Loucy (cell line): Measurements from ENCODE around the gene MAD1L1.

Experiments used
- H2AFZ ChIP-seq: fragments of 200-600 bp; sonication (generic); 2 replicates; pipeline ENCODE4 v1.6.0; 2016; ENCODE audit warnings: antibody characterized with exemption, mild to moderate bottlenecking, low read length, moderate library complexity
- H3F3A ChIP-seq: fragments of 200-600 bp; 2 replicates; pipeline ENCODE4 v1.6.0; 2016; ENCODE audit warnings: antibody characterized with exemption, low read depth, mild to moderate bottlenecking
- H3K27me3 ChIP-seq: fragments of 200-600 bp; sonication (generic); 2 replicates; pipeline ENCODE4 v1.6.1; 2014; ENCODE audit warnings: low read length, mild to moderate bottlenecking; ENCODE audit not compliant: insufficient read depth, poor library complexity, severe bottlenecking
- H3K36me3 ChIP-seq: fragments of 200-600 bp; sonication (generic); 2 replicates; pipeline ENCODE4 v1.6.1; 2016; ENCODE audit warnings: low read length; ENCODE audit not compliant: insufficient read depth
- H3K4me1 ChIP-seq: fragments of 200-600 bp; sonication (generic); 2 replicates; pipeline ENCODE4 v1.5.1; 2014; ENCODE audit warnings: low read length, mild to moderate bottlenecking; ENCODE audit not compliant: insufficient read depth, poor library complexity, severe bottlenecking
- H3K4me2 ChIP-seq: fragments of 200-600 bp; sonication (generic); 2 replicates; pipeline ENCODE4 v1.6.0; 2014; ENCODE audit warnings: antibody characterized with exemption, low read length, low read depth, mild to moderate bottlenecking; ENCODE audit not compliant: poor library complexity, severe bottlenecking
- H3K4me3 ChIP-seq: fragments of 200-600 bp; sonication (generic); 2 replicates; pipeline ENCODE4 v1.5.1; 2014; ENCODE audit warnings: low read length, mild to moderate bottlenecking, mixed read lengths; ENCODE audit not compliant: poor library complexity, severe bottlenecking
- H3K79me2 ChIP-seq: fragments of 200-600 bp; sonication (generic); 2 replicates; pipeline ENCODE4 v1.6.1; 2014; ENCODE audit warnings: low read length; ENCODE audit not compliant: insufficient read depth
- H3K9ac ChIP-seq: fragments of 200-600 bp; sonication (generic); 2 replicates; pipeline ENCODE4 v1.6.0; 2014; ENCODE audit warnings: mild to moderate bottlenecking, low read depth, low read length, moderate library complexity; ENCODE audit not compliant: poor library complexity, severe bottlenecking
- H3K9me2 ChIP-seq: fragments of 200-600 bp; sonication (generic); replicated peaks from 2 replicates; pipeline ENCODE4 v1.6.1; 2016; ENCODE audit warnings: low read depth, low read length, mixed read lengths
- H3K9me3 ChIP-seq: fragments of 200-600 bp; sonication (generic); 2 replicates; pipeline ENCODE4 v1.6.1; 2014; ENCODE audit warnings: mild to moderate bottlenecking, antibody characterized with exemption, low read length, low read depth; ENCODE audit not compliant: insufficient read depth
- H4K20me1 ChIP-seq: fragments of 200-600 bp; sonication (generic); 2 replicates; pipeline ENCODE4 v1.6.0; 2014; ENCODE audit warnings: antibody characterized with exemption, low read length, mild to moderate bottlenecking; ENCODE audit not compliant: insufficient read depth, poor library complexity, severe bottlenecking
- EZH2phosphoT487 ChIP-seq: fragments of 200-600 bp; IDR thresholded peaks from 2 replicates; pipeline ENCODE4 v1.6.1; 2018; ENCODE audit warnings: antibody characterized with exemption, mild to moderate bottlenecking, moderate library complexity, borderline replicate concordance
- TF ChIP-seq, protein P1 (sequence below): fragments of 200-600 bp; sonication (generic); conservative IDR thresholded peaks from 2 replicates; pipeline ENCODE4 v1.5.1; 2014; ENCODE audit warnings: mild to moderate bottlenecking, antibody characterized with exemption, low read length

The MAD1L1 gene

DNA sequence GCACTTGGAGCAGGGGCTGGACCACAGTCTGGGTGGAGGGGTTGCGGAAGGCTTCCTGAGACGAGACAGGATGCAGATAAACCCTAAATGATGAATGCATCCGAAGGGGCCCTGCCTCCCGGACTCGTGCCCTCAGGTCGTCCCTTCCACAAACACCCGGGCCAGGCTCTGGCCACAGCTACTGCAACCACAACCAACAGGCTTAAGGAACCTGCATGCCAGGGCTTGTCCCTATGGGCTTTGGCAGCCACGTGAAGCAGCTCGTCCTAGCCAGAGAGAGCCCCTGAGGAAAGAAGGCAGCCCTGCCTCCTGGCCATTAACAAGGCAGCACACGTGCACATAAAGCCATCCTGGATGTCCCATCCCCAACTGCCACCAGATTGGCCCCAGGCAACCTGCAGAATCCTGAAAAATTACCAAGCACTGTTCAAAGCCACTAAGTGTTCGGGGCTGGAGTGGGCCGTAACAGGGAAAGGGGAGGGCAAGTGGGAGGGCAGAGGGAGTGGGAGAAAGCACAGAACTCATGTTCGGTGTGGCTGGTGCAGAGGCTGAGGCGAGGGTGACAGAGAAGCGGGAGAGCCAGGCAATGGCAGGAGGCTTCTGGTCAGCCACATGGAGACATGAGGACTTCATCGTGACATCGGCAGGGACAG lies 62.7 kb downstream of the MAD1L1 start:
- no peak for TF ChIP-seq EZH2phosphoT487
- TF ChIP-seq, protein P1, sequence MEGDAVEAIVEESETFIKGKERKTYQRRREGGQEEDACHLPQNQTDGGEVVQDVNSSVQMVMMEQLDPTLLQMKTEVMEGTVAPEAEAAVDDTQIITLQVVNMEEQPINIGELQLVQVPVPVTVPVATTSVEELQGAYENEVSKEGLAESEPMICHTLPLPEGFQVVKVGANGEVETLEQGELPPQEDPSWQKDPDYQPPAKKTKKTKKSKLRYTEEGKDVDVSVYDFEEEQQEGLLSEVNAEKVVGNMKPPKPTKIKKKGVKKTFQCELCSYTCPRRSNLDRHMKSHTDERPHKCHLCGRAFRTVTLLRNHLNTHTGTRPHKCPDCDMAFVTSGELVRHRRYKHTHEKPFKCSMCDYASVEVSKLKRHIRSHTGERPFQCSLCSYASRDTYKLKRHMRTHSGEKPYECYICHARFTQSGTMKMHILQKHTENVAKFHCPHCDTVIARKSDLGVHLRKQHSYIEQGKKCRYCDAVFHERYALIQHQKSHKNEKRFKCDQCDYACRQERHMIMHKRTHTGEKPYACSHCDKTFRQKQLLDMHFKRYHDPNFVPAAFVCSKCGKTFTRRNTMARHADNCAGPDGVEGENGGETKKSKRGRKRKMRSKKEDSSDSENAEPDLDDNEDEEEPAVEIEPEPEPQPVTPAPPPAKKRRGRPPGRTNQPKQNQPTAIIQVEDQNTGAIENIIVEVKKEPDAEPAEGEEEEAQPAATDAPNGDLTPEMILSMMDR, result no peak
- Histone ChIP-seq H3K9ac (no peak overlapping the region), H2AFZ (no peak overlapping the region), H4K20me1 (no peaks in the 10 kb centered on the region), H3K4me3 (no peak overlapping the region), H3K27me3 (no peaks in the 10 kb centered on the region), H3F3A (no peaks in the 10 kb centered on the region), H3K9me2 (no peaks in the 10 kb centered on the region), H3K9me3 (no peaks in the 10 kb centered on the region), H3K79me2 (no peaks in the 10 kb centered on the region), H3K4me1 (peaks cover 6% of the 10 kb centered on the region), H3K36me3 (peaks cover 20% of the 10 kb centered on the region; the same call in 1 of the 2 replicates), H3K4me2 (no peak overlapping the region)

DNA sequence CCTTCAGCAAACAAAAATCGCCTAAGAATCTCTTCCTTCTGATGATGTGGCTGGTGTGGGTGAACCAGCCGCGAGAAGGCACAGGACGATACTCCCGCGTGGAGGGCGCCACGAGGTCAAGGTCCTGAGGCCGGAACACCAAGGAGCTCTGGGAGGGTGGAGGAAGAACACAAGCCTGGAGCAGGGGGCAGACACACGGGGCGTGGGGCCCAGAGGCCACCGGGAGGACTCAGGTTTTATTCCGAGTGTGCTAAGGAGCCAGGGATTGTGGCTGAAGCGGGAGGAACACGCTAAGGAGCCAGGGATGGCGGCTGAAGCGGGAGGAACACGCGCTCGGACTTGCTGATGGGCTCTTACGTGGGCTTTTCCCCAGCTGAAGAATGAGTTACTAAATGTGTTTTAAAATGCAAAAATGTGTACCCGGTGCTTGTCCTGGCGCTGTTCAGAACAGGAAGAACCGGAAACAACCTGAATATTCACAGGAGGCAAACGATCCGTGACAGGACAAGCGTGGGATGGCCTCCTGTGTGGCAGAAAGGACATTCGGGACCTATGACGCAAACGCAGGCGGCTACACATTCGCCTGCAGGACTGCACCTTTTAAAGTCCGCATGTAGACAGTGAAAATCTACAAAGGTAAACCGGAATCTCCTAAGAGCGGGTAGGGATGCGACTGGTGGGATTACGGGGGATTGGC lies 64.0 kb downstream of the MAD1L1 start:
- no peaks in the 10 kb centered on the region for H3K27me3 ChIP-seq
- no peaks in the 10 kb centered on the region for H3K79me2 ChIP-seq
- TF ChIP-seq, protein P1, result no peak
- TF ChIP-seq EZH2phosphoT487, result no peak
- peaks cover 6% of the 10 kb centered on the region for H3K4me1 ChIP-seq
- no peaks in the 10 kb centered on the region for H3K9me2 ChIP-seq
- H3K9me3 ChIP-seq, result no peaks in the 10 kb centered on the region
- peaks cover 9% of the 10 kb centered on the region; the same call in 1 of the 2 replicates for H3K36me3 ChIP-seq
- H3K4me3 ChIP-seq, result no peak overlapping the region
- H3K9ac ChIP-seq, result no peak overlapping the region
- H2AFZ ChIP-seq, result no peak overlapping the region
- no peak overlapping the region for H3K4me2 ChIP-seq
- H4K20me1 ChIP-seq, result no peaks in the 10 kb centered on the region
- H3F3A ChIP-seq, result no peaks in the 10 kb centered on the region

DNA sequence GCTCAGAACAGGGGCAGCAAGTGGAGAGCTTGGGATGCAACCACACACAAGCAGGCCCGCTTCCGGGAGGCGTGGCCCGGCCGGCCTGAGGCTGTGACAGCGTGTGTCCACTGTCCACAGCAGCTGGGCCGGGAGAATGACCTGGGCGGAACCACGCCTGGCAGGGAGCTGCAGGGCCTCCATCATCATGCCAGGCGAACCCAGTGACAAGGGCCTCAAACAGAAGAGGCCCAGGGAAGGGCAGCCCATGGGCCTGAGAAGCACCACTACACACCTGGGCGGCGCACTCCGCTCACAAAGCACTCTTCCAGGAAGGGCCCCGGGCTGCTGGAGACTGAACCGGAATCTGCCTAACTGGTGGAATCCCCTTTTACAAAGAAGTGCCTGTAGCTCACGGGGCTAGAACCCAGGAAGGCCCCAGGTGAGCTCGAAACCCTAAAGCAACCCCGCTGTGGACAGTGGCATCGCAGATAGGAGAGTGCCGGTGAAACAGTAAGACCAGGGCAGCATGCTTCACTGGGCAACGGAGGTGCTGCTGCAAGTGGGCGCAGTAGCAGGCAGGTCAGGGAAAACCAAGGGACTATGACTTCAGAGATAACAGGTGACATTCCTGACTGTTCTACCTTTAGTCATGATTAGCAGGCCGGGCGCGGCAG lies 66.0 kb downstream of the MAD1L1 start:
- H4K20me1 ChIP-seq, result no peaks in the 10 kb centered on the region
- peaks cover 9% of the 10 kb centered on the region; the same call in 1 of the 2 replicates for H3K36me3 ChIP-seq
- H3K9ac ChIP-seq, result no peak overlapping the region
- H3F3A ChIP-seq, result no peaks in the 10 kb centered on the region
- no peaks in the 10 kb centered on the region for H3K9me3 ChIP-seq
- H3K4me1 ChIP-seq, result no peaks in the 10 kb centered on the region
- no peak overlapping the region for H3K4me2 ChIP-seq
- TF ChIP-seq EZH2phosphoT487, result no peak
- TF ChIP-seq, protein P1, result no peak
- H3K27me3 ChIP-seq, result no peaks in the 10 kb centered on the region
- H3K79me2 ChIP-seq, result no peaks in the 10 kb centered on the region
- no peak overlapping the region for H2AFZ ChIP-seq
- no peaks in the 10 kb centered on the region for H3K9me2 ChIP-seq
- no peak overlapping the region for H3K4me3 ChIP-seq
